ENCODE measurements around the gene BCAM. TPM values are rescaled to one million over a fixed set of nuclear protein-coding genes. Genes with fewer than 3 reads are reported as not detected.

The BCAM gene
- polyA plus RNA-seq, 3 donors: 23.8 to 66.5 (median 62.1) TPM

- no peak overlapping the region for H3K27ac ChIP-seq (ENCODE audit: low read depth, low read length)
- 93 to 95% (median 93%) methylated on average over 15 of the region's 15 CpGs for WGBS, 3 donors
These were observed 22.9 kb upstream of the BCAM start for GRCh38 chr19:44785993-44786392.

- WGBS, 3 donors: 90 to 94% (median 92%) methylated on average over 6 of the region's 6 CpGs
These were observed 19.9 kb upstream of the BCAM start for GRCh38 chr19:44788971-44789370.

GRCh38 chr19:44789943-44790483, 18.9 kb upstream of the BCAM start:
- WGBS, 3 donors: 63 to 74% (median 70%) methylated on average over 13 of the region's 13 CpGs

More at GRCh38 chr19:44788971-44789370, 19.9 kb upstream of the BCAM start:
- no peak overlapping the region for H3K27ac ChIP-seq (ENCODE audit: low read depth, low read length)

GRCh38 chr19:44792281-44792680, 16.6 kb upstream of the BCAM start:
- no peak overlapping the region for H3K27ac ChIP-seq (ENCODE audit: low read depth, low read length)
- 73 to 91% (median 89%) methylated on average over 9 of the region's 9 CpGs for WGBS, 3 donors

More at GRCh38 chr19:44789943-44790483, 18.9 kb upstream of the BCAM start:
- H3K27ac ChIP-seq (ENCODE audit: low read depth, low read length): no peak overlapping the region

GRCh38 chr19:44794610-44795009, 14.3 kb upstream of the BCAM start:
- 95% methylated on average over 4 of the region's 4 CpGs for WGBS, 3 donors

GRCh38 chr19:44795398-44795987, 13.4 kb upstream of the BCAM start:
- H3K27ac ChIP-seq (ENCODE audit: low read depth, low read length): no peak overlapping the region
- 86 to 91% (median 87%) methylated on average over 13 of the region's 13 CpGs for WGBS, 3 donors

More at GRCh38 chr19:44794610-44795009, 14.3 kb upstream of the BCAM start:
- no peak overlapping the region for H3K27ac ChIP-seq (ENCODE audit: low read depth, low read length)

- WGBS, 3 donors: 18 to 26% (median 20%) methylated on average over 12 of the region's 12 CpGs
- H3K27ac ChIP-seq (ENCODE audit: low read depth, low read length): no peak overlapping the region
These were observed 12.2 kb upstream of the BCAM start for GRCh38 chr19:44796701-44797115.

GRCh38 chr19:44799627-44800346, 9.1 kb upstream of the BCAM start:
- 57 to 72% (median 69%) methylated on average over 9 to 10 of the region's 10 CpGs for WGBS, 3 donors
- H3K27ac ChIP-seq (ENCODE audit: low read depth, low read length): no peak overlapping the region

GRCh38 chr19:44800461-44800860, 8.4 kb upstream of the BCAM start:
- 0 to 5% (median 3%) methylated on average over 2 to 3 of the region's 3 CpGs for WGBS, 3 donors
- H3K27ac ChIP-seq (ENCODE audit: low read depth, low read length): no peak overlapping the region

- WGBS, 3 donors: 82 to 91% (median 88%) methylated on average over 13 of the region's 13 CpGs
- H3K27ac ChIP-seq (ENCODE audit: low read depth, low read length): no peak overlapping the region
These were observed 5.2 kb upstream of the BCAM start for GRCh38 chr19:44803442-44804428.

GRCh38 chr19:44806291-44806690, 2.6 kb upstream of the BCAM start:
- H3K27ac ChIP-seq (ENCODE audit: low read depth, low read length): no peak overlapping the region
- 84 to 90% (median 86%) methylated on average over 7 of the region's 7 CpGs for WGBS, 3 donors

GRCh38 chr19:44807162-44807561, 1.7 kb upstream of the BCAM start:
- no peak overlapping the region for H3K27ac ChIP-seq (ENCODE audit: low read depth, low read length)
- 50 to 85% (median 75%) methylated on average over 5 of the region's 5 CpGs for WGBS, 3 donors

GRCh38 chr19:44807652-44808462, 1.0 kb upstream of the BCAM start:
- 15 to 31% (median 26%) methylated on average over 14 of the region's 14 CpGs for WGBS, 3 donors
- no peak overlapping the region for H3K27ac ChIP-seq (ENCODE audit: low read depth, low read length)

GRCh38 chr19:44809577-44810233, 802 bp downstream of the BCAM start:
- no peak overlapping the region for H3K27ac ChIP-seq (ENCODE audit: low read depth, low read length)
- WGBS, 3 donors: 31 to 42% (median 35%) methylated on average over 7 of the region's 7 CpGs

- WGBS, 3 donors: 74 to 81% (median 78%) methylated on average over 13 of the region's 13 CpGs
- no peak overlapping the region for H3K27ac ChIP-seq (ENCODE audit: low read depth, low read length)
These were observed 1.6 kb downstream of the BCAM start for GRCh38 chr19:44810234-44811121.

GRCh38 chr19:44811122-44811419, 2.2 kb downstream of the BCAM start:
- WGBS, 3 donors: 92 to 94% (median 93%) methylated on average over 6 to 7 of the region's 7 CpGs
- H3K27ac ChIP-seq (ENCODE audit: low read depth, low read length): no peak overlapping the region

Measured in adipose tissue (tissue), 3 donors.